Activated naive CD4-positive, alpha-beta T cell treated with Interleukin-2 at 50 U/mL for 16 hours (primary cell): ENCODE results near the gene EIF2AK3.
"Not testable (repeated sequence)": the region's sequence is repeated elsewhere in the genome, so short reads cannot be mapped to it uniquely, and the experiment has no call there.

Experiments
- DNase-seq: peaks from one replicate; pipeline ENCODE4 v3.0.0-alpha.2; 2020

The EIF2AK3 gene

DNA sequence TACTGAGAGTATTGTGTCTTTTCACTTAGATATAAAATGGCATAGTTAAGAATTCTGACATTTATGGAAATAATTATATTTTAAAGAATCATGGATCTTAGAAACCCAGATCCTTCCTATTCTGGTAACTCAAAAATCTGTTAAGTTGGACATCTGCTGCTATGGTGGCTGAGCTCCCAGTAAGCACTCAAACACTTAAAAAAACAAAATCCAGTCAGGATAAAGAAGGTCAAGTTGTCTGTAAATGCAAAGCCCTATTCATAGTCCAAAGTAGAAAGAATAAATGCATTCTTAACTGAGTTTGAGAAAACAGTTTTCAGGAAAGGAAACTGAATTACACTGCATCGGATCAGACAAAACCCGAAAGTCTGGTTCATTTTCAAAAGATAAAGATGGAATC is 35.6 kb downstream of the EIF2AK3 start:
- DNase-seq, result no peak

DNA sequence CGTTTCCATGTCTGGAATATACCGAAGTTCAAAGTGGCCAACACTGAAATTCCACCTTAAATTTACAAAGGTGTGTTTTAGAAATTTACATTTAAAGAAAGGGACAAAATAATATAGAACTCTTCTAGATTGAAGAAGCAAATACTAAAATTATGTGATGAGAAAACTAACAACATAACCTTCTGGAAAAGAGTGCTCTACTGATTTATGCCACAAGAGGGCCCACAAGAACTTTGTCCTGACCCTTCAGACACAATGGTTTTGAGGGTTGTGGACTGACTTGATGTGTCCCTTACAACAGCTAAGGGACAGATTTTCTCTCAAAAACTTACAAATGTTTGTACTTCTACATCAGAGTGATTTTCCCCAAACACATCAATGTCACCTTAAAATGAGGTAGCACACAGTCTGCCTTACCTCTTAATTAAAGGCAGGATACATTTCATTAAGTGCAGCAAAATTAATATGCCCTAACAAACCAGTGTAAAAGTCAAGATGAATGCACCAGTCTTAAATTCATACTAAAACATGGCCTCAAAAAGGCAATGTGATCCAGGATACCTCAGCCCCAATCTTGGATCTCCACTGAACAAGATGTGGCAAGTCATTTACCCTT is 36.2 kb downstream of the EIF2AK3 start:
- peak; percentile 23 for DNase-seq

DNA sequence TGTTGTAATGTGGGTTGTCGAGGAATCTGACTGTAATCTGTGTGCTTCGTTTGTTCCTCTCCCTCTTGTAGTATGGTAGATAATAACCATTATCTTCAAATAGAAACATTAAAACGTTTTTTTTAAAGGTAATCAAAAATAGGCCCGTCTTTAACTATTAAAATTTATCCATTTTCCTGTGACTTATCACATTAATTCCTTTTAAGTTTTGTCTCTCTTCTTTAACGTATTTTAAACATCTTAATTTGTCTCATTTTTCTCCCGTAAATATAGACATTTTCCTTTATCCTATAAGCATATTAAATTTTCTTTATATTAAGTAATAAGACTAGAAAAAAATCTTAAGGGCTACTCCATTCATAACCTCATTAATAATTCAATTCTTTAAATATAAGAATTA is 41.3 kb downstream of the EIF2AK3 start:
- no peak for DNase-seq

DNA sequence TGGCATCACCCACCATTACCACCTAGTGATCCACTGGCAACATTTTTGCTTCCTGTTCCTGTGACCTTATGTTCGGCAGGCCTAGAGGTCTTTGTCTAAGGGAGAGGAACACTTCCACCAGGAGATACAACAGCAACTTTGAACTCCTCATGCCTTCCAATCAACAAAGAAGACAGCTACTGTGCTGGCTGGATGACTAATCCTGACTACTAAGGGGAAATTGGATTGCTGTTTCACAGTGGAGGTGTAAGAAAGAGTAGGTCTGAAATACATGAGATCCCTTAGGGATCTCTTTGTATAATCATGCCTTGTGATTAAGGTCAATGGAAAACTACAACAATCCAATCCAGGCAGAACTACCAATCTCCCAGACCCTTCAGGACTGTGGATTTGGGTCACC is 45.2 kb downstream of the EIF2AK3 start:
- no peak for DNase-seq

DNA sequence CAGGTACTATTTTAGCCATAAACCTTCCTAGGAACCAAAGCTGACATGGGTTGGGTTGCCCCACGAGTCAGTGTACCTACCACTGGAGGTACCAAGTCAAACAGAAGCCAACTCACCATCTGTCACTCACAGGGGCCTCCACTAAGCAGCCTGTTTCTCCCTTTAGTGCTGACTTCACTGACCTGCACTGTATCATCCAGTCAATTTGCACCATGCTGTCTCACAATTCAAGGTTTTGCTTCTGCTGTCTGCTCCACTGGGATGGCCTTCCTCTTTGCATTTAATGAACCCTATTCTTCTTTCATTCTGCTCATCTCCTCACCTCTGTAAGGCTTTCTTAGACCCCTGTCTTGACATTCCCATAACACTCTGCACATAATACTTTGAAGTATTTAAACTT is 47.2 kb downstream of the EIF2AK3 start:
- no peak for DNase-seq

DNA sequence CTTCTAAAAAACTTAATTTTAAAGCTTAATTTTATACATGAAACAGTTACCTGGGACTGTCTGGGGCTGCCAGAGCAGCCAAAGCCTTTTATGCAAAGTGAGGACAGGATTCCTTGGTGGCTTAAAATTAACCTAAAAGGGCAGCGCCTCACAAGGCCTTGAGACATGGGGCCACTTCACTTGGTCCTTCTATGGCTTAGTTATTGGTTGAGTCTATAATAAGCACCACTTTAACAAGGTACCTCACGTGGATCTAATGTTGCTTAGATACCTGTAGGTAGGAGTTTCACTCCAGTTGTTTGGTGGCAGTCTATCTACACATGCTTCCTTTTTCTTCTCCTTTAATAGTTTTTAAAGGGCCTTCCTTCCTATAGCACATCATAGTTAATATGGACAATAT is 51.6 kb downstream of the EIF2AK3 start:
- no peak for DNase-seq

DNA sequence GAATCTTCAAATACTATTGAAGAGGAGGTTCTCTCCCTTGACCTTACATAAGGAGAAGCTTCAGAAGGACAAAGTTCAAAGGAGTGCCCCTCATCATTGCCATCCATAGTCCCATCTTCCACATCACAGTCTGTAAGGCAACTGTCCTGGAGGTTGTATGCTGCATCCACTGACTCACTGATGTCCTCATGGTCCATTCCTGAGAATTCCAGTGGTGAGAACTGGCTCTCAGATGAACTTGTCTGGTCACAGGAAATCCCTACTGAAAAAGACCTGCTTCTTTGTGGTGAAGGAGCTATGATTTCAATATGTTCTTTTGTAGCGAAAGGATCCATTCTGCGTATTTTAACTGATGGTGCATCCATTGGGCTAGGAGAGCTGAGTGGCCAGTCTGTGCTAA is 52.2 kb downstream of the EIF2AK3 start:
- no peak for DNase-seq

DNA sequence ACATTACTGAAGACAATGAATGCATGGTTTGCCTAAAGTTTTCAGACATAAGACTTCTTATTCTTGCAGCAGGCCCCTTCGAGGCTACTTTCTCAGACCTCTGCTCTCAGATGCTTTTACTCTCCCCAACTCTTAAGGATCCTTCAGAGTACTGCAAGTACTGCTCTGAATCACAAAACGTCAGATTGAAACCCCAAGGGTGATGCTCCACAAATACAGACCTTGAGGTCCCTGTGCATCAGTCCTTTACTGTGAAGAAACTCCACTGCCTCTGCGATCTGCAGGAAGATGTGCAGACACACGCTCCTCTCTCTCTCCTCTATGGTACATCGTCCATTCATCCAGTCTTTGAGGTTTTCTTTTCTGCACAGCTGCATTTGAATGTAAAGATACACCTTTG is 52.8 kb downstream of the EIF2AK3 start:
- DNase-seq, result no peak

DNA sequence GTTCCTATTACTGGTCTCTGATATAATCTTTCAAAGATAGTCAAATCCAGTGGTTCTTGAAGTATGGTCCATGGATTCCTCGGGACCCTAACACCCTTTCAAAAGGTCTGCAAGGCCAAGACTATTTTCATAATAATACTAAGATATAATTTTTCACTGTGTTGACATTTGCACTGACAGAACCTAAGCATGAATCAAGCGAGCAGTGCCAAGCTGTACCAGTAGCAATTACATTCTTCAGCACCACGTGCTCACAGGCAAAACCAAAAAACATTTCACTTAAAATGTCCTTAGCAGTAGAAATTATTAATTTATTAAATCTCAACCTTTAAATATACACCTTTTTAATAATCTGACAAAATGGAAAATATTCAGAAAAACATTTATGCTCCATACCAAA is 59.1 kb downstream of the EIF2AK3 start:
- DNase-seq, result no peak

DNA sequence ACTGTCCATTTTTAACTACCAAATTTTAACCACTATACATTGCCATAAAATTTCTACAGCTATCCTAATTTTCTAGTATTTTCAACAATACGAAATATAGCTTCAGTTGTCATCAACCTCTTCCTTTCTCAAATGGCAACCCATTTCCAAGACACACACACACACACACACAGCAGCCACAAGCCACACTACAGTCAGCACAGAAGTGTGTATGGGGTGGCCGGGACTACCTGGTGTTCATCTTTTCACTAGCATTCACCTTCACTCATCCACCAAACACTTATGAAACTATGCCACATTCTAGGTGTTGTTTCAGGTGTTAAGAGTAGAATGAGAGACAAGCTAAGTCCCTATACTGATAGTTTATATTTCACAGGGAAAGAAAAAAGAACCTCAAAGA is 62.9 kb downstream of the EIF2AK3 start:
- no peak for DNase-seq

DNA sequence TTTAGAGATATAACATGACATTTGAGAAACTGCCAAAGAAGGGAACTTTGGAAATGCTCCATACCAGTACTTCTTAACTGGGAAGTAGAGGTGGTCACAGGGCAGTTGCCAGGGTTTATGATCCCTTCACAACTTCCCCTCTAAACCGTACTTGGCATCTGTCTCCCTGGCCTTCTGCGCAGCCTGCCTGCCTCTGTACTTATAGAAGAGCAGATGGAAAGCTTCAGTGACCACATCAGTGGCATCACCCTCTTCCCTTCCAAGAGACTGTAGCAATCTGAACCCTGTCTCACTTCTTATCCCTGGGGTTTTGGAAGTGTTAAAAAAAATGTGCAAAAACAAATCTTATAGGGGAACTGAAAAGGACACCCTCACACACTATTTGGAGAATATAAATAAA is 64.1 kb downstream of the EIF2AK3 start:
- no peak for DNase-seq

DNA sequence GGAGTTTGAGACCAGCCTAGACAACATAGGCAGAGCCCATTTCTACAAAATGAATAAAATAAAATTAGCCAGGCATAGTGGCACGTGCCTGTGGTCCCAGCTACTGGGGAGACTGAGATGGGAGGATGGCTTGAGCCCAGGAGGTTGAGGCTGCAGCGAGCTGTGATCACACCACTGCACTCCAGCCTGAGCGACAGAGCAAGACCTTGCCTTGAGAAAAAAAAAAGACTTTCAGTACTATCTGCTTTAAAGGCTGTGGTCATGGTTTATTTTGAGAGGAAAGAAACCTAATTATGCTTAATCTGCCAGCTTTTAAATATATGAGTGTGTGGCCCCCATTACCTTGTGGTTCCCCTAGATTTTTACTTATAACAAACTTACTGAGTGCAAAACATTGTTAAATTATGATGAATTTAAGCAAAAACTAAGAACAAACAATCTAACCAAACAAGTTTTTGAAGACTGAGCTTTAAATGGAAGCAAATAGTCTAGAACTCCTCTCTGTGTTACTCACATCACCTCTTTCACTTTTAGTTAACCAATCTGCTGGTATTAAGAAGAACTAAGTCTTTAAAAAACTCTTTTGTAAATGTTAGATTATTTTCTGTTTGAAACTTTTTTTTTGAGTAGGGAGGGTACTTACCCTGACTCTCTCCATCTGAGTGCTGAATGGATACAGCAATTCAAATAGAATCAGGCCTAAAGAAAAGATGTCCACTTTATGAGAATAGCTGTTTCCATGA is 65.4 kb downstream of the EIF2AK3 start:
- DNase-seq, result no peak

DNA sequence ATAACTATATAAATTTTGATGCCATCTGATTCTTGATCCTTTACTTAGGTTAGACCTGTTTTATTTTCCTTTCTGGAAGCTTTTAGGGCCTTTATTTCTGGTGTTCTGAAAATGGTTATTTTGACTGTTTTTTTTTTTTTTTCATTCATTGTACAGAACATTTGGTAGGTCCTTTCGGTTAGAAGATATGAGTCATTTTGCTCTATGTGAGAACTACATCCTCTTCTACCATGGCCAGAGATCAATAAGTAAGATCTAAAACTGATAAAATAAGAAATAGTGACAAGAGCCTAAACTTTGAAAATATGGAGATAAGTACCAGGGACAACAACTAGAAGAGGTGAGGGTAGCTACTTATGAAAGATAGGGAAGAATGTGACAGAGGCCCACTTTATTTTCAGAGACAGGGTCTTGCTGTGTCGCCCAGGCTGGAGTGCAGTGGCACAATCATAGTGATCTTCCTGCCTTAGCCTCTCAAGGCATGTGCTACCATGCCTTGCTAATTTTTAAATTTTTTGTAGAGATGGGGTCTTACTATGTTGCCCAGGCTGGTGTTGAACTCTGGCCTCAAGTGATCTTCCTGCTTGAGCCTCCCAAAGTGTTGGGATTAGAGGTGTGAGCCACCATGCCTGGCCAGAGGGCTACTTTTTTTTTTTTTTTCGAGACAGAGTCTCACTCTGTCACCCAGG is 66.5 kb downstream of the EIF2AK3 start:
- DNase-seq, result no peak

DNA sequence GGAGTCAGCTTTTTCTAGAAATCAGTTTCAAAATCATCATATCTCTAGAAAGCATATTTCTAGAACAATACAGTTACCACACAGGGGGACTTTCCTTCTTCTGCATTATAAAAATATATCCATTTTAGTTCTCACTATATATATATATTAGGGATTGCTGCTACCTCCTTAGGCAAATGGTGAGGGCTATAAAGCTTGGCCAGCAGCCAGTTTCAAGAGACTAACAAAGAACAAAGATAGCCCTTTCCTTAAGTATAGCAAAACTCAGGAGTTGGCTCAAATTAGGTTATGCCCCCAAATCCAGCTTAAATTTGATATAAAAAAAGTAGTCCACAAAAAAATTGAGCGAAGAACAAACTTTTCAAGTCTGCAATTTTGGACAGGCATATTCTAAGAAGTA is 70.0 kb downstream of the EIF2AK3 start:
- DNase-seq, result no peak

DNA sequence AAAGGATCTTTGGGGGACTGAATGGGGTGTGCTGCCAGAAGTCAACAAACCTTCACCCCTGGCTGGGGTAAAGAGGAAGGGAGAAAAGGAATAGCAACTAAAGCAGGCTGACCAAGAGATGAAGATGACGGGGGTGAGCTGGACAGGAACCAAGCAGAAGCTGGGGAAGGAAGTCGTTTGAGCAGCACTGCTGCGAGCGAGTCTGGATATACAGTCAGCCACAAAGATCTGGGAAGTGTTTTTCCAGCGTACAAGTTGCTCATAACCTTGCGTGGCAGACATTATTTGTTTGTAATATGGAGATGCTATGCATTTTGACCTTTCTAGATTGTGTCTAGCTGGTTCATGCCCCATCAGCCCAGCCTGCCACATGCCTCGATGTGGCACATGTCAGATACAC is 71.2 kb downstream of the EIF2AK3 start:
- no peak for DNase-seq

DNA sequence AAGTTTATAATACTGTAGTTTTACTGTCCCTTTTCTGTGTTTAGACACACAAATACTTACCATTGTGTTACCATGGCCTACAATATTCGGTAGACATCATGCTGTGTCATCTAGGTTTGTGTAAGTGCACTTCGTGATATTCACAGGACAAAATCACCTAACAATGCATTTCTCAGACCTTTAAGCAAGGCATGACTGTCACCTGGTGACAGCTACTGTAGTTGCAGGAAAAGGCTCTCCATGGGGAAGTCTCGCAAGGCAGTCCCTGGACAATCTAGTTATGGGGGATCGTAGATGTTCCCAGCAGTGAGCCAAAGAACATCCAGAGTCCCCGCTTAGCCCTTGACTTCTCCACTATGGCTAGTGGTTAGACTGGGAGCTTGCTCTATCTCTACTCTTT is 73.1 kb downstream of the EIF2AK3 start:
- DNase-seq, result no peak

DNA sequence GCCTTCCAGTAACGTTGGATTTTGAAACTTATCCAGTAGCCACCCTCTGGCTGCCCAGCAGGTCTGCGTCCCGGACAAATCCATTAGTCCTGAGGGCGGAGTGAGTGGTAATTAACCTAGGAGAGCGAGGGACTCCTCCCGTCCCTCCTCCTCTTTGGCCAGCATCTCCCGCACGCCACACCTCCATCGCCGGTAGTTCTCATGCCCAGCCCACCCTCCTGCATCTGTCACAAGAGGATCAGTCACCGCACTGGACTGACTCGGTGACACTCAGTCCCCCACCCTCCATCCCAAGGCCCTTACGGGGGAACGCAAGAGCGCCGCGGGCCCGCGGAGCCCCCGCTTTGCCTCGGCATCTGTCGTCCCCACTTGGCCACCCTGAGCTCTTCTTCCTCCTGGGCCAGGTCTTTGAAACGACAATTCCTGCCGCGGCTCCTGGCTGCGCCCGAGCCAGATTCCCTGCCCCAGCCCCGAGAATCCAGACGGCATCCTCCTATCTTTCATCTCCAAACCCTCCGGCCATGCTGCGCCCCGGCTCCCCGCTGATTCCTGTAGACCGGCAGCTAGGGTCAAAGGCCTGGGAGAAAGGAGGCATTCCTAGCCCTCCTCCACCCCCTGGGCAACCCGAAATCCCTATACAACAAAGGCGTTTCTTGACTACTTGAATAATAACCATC is 77.5 kb downstream of the EIF2AK3 start:
- DNase-seq, result no peak

DNA sequence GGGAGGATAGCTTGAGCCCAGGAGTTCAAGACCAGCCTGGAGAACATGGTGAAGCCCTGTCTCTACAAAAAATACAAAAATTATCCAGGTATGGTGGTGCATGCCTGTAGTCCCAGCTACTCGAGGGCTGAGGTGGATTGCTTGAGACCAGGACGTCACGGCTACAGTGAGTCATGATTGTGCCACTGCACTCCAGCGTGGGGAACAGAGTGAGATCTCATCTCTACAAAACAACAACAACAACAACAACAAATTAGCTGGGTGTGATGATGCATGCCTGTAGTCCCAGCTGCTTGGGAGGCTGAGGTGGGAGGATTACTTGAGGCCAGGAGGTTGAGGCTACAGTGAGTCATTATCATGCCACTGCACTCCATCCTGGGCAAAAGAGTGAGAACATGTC is 81.0 kb downstream of the EIF2AK3 start:
- DNase-seq, result not testable (repeated sequence)

DNA sequence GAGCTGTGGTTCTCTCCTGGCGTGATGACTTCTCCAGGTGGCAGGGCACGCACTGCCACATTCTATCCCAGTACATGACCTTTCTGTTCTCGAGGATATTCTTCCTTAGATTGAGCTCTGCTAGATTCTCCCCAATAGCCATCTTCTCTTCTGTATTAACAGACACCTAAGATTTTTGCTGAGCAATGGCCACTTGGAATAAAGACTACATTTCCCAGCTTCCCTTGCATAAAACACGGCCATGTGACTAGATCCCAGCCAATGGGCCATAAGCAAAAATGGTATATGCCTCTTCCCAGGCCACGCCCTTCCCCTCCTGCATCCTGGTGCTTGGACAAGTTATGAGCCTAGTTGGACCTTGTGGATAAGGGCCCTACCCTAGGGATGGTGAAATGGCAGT is 82.1 kb downstream of the EIF2AK3 start:
- DNase-seq, result no peak

DNA sequence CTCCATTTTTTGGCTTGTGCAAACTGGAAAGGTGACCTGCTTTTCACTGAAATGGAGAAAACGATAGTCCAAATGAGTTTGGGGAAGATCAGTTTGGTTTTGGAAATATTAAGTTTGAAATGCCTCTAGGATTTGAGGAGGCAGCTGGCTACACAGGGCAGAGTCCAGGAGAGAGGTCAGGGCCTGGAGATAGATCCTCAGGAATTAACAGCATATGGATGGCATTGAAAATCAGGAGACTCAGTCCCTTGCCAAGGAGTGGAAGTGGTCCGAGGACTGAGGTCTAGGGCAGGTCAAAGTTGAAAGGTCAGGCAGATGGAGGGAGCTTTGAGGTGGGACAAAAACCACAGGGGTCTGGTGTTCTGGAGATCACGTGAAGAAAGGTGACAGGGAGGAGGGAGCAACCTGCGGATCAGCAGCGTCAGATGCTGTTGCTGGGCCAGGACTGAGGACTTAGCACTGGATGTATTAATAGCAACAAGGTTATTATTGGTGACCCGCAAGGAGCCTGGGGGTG is 83.7 kb downstream of the EIF2AK3 start:
- DNase-seq, result no peak

DNA sequence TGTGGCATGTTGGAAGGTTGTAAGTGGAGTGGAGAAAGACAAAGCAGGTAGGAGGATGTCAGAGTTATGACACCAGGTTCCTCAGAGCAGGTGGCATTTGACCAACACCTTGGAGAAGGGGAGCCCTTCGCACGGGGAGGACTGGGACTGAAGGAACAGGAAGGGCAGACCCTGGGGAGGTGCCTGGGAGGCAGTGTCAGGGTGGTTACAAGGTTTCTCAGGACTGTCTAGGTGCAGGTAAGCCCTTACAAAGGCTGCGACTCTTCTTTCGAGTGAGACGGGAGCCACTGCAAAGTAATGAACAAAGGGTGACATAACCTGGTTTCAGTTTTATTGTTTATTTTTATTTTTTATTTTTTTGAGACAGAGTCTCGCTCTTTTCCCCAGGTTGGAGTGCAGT is 84.6 kb downstream of the EIF2AK3 start:
- DNase-seq, result no peak

DNA sequence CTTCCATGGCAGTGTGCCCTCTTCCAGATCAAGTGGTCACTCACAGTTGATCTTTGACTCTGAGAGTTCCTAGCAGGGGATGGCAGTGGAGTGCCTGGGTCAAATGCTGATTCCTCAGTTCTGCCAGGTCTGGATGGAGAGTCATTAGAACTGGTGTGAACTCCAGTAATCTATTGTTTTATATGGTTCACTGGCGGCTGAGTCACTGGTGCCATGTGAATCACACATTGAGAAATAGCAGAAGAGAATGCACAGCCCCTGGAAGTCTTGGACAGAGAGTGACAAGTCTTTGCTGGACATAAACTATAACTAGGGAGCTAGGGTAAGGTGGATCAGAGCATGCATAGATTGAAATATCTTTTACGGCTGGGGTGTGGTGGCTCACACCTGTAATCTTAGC is 86.9 kb downstream of the EIF2AK3 start:
- no peak for DNase-seq

DNA sequence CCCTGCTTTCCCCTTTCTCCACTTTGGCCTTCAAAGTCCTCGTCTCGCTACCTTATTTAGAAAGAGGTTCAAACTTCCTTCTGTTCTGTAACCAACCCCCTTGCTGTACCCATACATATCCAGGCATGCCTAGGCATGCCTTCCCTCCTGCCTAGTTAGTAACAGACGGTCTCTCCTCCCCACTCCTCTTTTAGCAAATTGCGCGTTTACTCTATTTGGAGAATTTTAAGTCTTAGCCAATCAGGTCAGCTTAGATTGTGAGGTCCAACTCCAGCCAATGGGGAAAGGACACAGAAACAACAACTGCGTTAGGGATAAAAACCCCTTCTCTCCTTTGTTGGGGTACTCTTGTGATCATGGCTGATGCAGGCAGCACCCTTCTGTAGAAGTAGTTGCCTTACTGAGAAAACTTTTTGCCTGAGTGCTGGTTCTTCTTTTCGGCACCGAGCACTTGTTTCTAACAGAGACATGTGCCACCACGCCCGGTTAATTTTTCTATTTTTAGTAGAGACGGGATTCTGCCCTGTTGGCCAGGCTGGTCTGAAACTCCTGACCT is 88.8 kb downstream of the EIF2AK3 start:
- DNase-seq, result no peak
